Measurements from ENCODE around the gene COX5B.
"Not testable (repeated sequence)": the region's sequence is repeated elsewhere in the genome, so short reads cannot be mapped to it uniquely, and the experiment has no call there.

The COX5B gene

GRCh38 chr2:97678298-97678697, 32.4 kb downstream of the COX5B start:
- DNase-seq (ENCODE audit: low spot score) (no peak), ATAC-seq (ENCODE audit: low read depth) (no peak)
- H3K36me3 ChIP-seq (ENCODE audit: low read depth), result no peaks in the 10 kb centered on the region
- no peak overlapping the region for H3K27ac ChIP-seq (ENCODE audit: poor library complexity, severe bottlenecking)
- no peaks in the 10 kb centered on the region for H3K27me3 ChIP-seq (ENCODE audit: insufficient read depth, poor library complexity, severe bottlenecking)
- H3K9me3 ChIP-seq (ENCODE audit: severe bottlenecking), result no peaks in the 10 kb centered on the region
- TF ChIP-seq CTCF (IDR thresholded peaks at IDR 0.05; ENCODE audit: poor library complexity, severe bottlenecking), result no peak
- H3K4me1 ChIP-seq (ENCODE audit: insufficient read depth, poor library complexity, severe bottlenecking), result no peaks in the 10 kb centered on the region
- H3K4me3 ChIP-seq (ENCODE audit: severe bottlenecking), result no peak overlapping the region

- not testable (repeated sequence) for H3K9me3 ChIP-seq (ENCODE audit: severe bottlenecking); H3K4me1 ChIP-seq (ENCODE audit: insufficient read depth, poor library complexity, severe bottlenecking); H3K4me3 ChIP-seq (ENCODE audit: severe bottlenecking); DNase-seq (ENCODE audit: low spot score); ATAC-seq (ENCODE audit: low read depth); H3K27me3 ChIP-seq (ENCODE audit: insufficient read depth, poor library complexity, severe bottlenecking); H3K36me3 ChIP-seq (ENCODE audit: low read depth); H3K27ac ChIP-seq (ENCODE audit: poor library complexity, severe bottlenecking)
Measured at GRCh38 chr2:97687235-97687634, 41.4 kb downstream of the COX5B start.

GRCh38 chr2:97688062-97688827, 42.4 kb downstream of the COX5B start:
- Histone ChIP-seq H3K27me3 (ENCODE audit: insufficient read depth, poor library complexity, severe bottlenecking) (no peaks in the 10 kb centered on the region), H3K36me3 (ENCODE audit: low read depth) (no peaks in the 10 kb centered on the region), H3K4me3 (ENCODE audit: severe bottlenecking) (no peak overlapping the region), H3K9me3 (ENCODE audit: severe bottlenecking) (peaks cover 6% of the 10 kb centered on the region), H3K27ac (ENCODE audit: poor library complexity, severe bottlenecking) (no peak overlapping the region), H3K4me1 (ENCODE audit: insufficient read depth, poor library complexity, severe bottlenecking) (no peaks in the 10 kb centered on the region)
- peak; percentile 61 for ATAC-seq (ENCODE audit: low read depth)
- no peak for TF ChIP-seq CTCF (IDR thresholded peaks at IDR 0.05; ENCODE audit: poor library complexity, severe bottlenecking)
- DNase-seq (ENCODE audit: low spot score), result no peak

GRCh38 chr2:97691166-97691565, 45.3 kb downstream of the COX5B start:
- no peaks in the 10 kb centered on the region for H3K36me3 ChIP-seq (ENCODE audit: low read depth)
- H3K9me3 ChIP-seq (ENCODE audit: severe bottlenecking), result peaks cover 6% of the 10 kb centered on the region
- no peaks in the 10 kb centered on the region for H3K27me3 ChIP-seq (ENCODE audit: insufficient read depth, poor library complexity, severe bottlenecking)
- H3K27ac ChIP-seq (ENCODE audit: poor library complexity, severe bottlenecking), result no peak overlapping the region
- ATAC-seq (ENCODE audit: low read depth) (0 out of 3 replicates have a peak, but pooled peaks have one; percentile 25), DNase-seq (ENCODE audit: low spot score) (no peak)
- no peak overlapping the region for H3K4me3 ChIP-seq (ENCODE audit: severe bottlenecking)
- H3K4me1 ChIP-seq (ENCODE audit: insufficient read depth, poor library complexity, severe bottlenecking), result no peaks in the 10 kb centered on the region
- TF ChIP-seq CTCF (IDR thresholded peaks at IDR 0.05; ENCODE audit: poor library complexity, severe bottlenecking), result no peak

GRCh38 chr2:97693476-97693875, 47.6 kb downstream of the COX5B start:
- ATAC-seq (ENCODE audit: low read depth) (no peak), DNase-seq (ENCODE audit: low spot score) (no peak)
- Histone ChIP-seq H3K27me3 (ENCODE audit: insufficient read depth, poor library complexity, severe bottlenecking) (no peaks in the 10 kb centered on the region), H3K4me3 (ENCODE audit: severe bottlenecking) (no peak overlapping the region), H3K4me1 (ENCODE audit: insufficient read depth, poor library complexity, severe bottlenecking) (no peaks in the 10 kb centered on the region), H3K27ac (ENCODE audit: poor library complexity, severe bottlenecking) (no peak overlapping the region), H3K9me3 (ENCODE audit: severe bottlenecking) (peaks cover 6% of the 10 kb centered on the region), H3K36me3 (ENCODE audit: low read depth) (no peaks in the 10 kb centered on the region)
- TF ChIP-seq CTCF (IDR thresholded peaks at IDR 0.05; ENCODE audit: poor library complexity, severe bottlenecking), result no peak

Measured in RWPE2 (cell line).